GM18526 (cell line): Measurements from ENCODE around the gene SUGCT.

ENCODE experiments used
- POLR2A ChIP-seq: IDR thresholded peaks from 3 replicates; pipeline ENCODE4 v1.6.1; 2011; ENCODE audit not compliant: insufficient read length; ENCODE audit errors: extremely low read depth

Gene SUGCT

GRCh38 chr7:40889539-40889938, 754.7 kb downstream of the SUGCT start:
- TF ChIP-seq POLR2A = no peak

GRCh38 chr7:40890088-40890692, 755.4 kb downstream of the SUGCT start:
- TF ChIP-seq POLR2A = no peak

- TF ChIP-seq POLR2A = no peak
Observed at GRCh38 chr7:40891232-40891631, 756.4 kb downstream of the SUGCT start.

- TF ChIP-seq POLR2A = no peak
Observed at GRCh38 chr7:40899151-40899550, 764.3 kb downstream of the SUGCT start.

GRCh38 chr7:40899636-40900507, 765.1 kb downstream of the SUGCT start:
- no peak for TF ChIP-seq POLR2A

GRCh38 chr7:40903872-40904271, 769.1 kb downstream of the SUGCT start:
- no peak for TF ChIP-seq POLR2A

GRCh38 chr7:40907286-40907685, 772.5 kb downstream of the SUGCT start:
- no peak for TF ChIP-seq POLR2A

GRCh38 chr7:40909346-40909980, 774.7 kb downstream of the SUGCT start:
- no peak for TF ChIP-seq POLR2A
